OCI-LY3 (cell line): ENCODE measurements around the gene RPP25L.

Source experiments
- EZH2phosphoT487 ChIP-seq: fragments of 200-600 bp; shearing (Covaris generic); IDR thresholded peaks from 2 replicates; pipeline ENCODE4 v1.6.1; 2018; ENCODE audit warnings: antibody characterized with exemption, mixed run types, low read depth
- TF ChIP-seq, protein P1 (sequence below): fragments of 200-600, 300-600 bp; sonication (generic); IDR thresholded peaks from 2 replicates; pipeline ENCODE4 v1.5.1; 2014; ENCODE audit warnings: antibody characterized with exemption, low read length, low read depth

DNA sequence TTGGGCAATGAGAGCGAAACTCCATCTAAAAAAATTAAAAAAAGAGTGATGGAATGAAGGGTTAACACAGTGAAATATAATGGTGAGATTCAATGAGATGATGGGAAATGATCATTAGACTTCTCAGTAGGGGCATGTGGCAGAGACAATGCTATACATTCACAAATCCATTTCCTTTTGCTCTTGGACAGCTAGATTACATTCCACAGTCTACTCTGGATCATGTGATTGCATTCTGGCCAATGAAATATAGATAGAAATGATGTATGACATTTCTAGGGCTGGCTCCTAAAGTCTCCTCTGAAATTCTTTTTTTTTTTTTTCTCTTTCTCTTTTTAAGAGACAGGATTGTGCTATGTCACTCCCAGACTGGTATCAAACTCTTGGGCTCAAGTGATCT is 30.8 kb upstream of the RPP25L start:
- TF ChIP-seq EZH2phosphoT487, result no peak
- TF ChIP-seq, protein P1, sequence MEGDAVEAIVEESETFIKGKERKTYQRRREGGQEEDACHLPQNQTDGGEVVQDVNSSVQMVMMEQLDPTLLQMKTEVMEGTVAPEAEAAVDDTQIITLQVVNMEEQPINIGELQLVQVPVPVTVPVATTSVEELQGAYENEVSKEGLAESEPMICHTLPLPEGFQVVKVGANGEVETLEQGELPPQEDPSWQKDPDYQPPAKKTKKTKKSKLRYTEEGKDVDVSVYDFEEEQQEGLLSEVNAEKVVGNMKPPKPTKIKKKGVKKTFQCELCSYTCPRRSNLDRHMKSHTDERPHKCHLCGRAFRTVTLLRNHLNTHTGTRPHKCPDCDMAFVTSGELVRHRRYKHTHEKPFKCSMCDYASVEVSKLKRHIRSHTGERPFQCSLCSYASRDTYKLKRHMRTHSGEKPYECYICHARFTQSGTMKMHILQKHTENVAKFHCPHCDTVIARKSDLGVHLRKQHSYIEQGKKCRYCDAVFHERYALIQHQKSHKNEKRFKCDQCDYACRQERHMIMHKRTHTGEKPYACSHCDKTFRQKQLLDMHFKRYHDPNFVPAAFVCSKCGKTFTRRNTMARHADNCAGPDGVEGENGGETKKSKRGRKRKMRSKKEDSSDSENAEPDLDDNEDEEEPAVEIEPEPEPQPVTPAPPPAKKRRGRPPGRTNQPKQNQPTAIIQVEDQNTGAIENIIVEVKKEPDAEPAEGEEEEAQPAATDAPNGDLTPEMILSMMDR, result no peak
